ENCODE data around the gene UROC1. TPM values are rescaled to one million over a fixed set of nuclear protein-coding genes. Genes with fewer than 3 reads are reported as not detected.

Gene UROC1
- total and polyA plus RNA-seq, 3 donors from 2014 or later, result 0.25 to 1.0 (median 0.34) TPM

- Histone ChIP-seq H3K4me3 (no peak overlapping the region), H3K36me3 (ENCODE audit: low read depth, missing control alignments) (no peaks in the 10 kb centered on the region), H3K4me1 (no peaks in the 10 kb centered on the region), H3K9me3 (no peaks in the 10 kb centered on the region), H3K27me3 (no peaks in the 10 kb centered on the region), H3K27ac (no peak overlapping the region)
- intact Hi-C loops (cut with DNase I; ENCODE audit: low total_unique reads), result no loop called here
- DNase-seq, result no peak
- TF ChIP-seq CTCF (IDR thresholded peaks at IDR 0.05) (no peak), POLR2A (IDR thresholded peaks at IDR 0.05) (no peak)
- 83 to 88% methylated on average over 12 of the region's 12 CpGs for WGBS, 2 donors
These were observed 60.7 kb downstream of the UROC1 start for GRCh38 chr3:126456766-126457388.

GRCh38 chr3:126456211-126456610, 61.4 kb downstream of the UROC1 start:
- intact Hi-C loops (cut with DNase I; ENCODE audit: low total_unique reads), result no loop called here

GRCh38 chr3:126454437-126455198, 63.0 kb downstream of the UROC1 start:
- no peak for TF ChIP-seq CTCF (IDR thresholded peaks at IDR 0.05)
- Histone ChIP-seq H3K9me3 (no peaks in the 10 kb centered on the region), H3K27me3 (no peaks in the 10 kb centered on the region), H3K4me3 (no peak overlapping the region), H3K27ac (no peak overlapping the region), H3K4me1 (no peaks in the 10 kb centered on the region), H3K36me3 (ENCODE audit: low read depth, missing control alignments) (no peaks in the 10 kb centered on the region)
- DNase-seq, result no peak
- 71 to 75% methylated on average over 6 of the region's 6 CpGs for WGBS, 2 donors
- intact Hi-C loops (cut with DNase I; ENCODE audit: low total_unique reads), result no loop called here

More at GRCh38 chr3:126456211-126456610, 61.4 kb downstream of the UROC1 start:
- H3K4me1 ChIP-seq, result no peaks in the 10 kb centered on the region
- TF ChIP-seq CTCF (IDR thresholded peaks at IDR 0.05) (no peak), POLR2A (IDR thresholded peaks at IDR 0.05) (no peak)
- DNase-seq, result no peak
- no peak overlapping the region for H3K4me3 ChIP-seq
- H3K9me3 ChIP-seq, result no peaks in the 10 kb centered on the region
- WGBS, 2 donors, result 43 to 77% methylated on average over 2 to 4 of the region's 4 CpGs
- no peak overlapping the region for H3K27ac ChIP-seq
- H3K27me3 ChIP-seq, result no peaks in the 10 kb centered on the region
- no peaks in the 10 kb centered on the region for H3K36me3 ChIP-seq (ENCODE audit: low read depth, missing control alignments)

- intact Hi-C loops (cut with DNase I; ENCODE audit: low total_unique reads), result no loop called here
- DNase-seq, result no peak
- Histone ChIP-seq H3K4me1 (no peaks in the 10 kb centered on the region), H3K4me3 (no peak overlapping the region), H3K36me3 (ENCODE audit: low read depth, missing control alignments) (no peaks in the 10 kb centered on the region), H3K27me3 (no peaks in the 10 kb centered on the region), H3K27ac (no peak overlapping the region), H3K9me3 (no peaks in the 10 kb centered on the region)
- WGBS, 2 donors, result 82 to 87% methylated on average over 1 of the region's 1 CpG
- TF ChIP-seq CTCF (IDR thresholded peaks at IDR 0.05) (no peak), POLR2A (IDR thresholded peaks at IDR 0.05) (no peak)
These were observed 63.5 kb downstream of the UROC1 start for GRCh38 chr3:126454025-126454424.

Measured in testis (tissue), 3 donors.